GM12878 (cell line): ENCODE results near the gene AP2B1. TPM values are rescaled to one million over a fixed set of nuclear protein-coding genes. Genes with fewer than 3 reads are reported as not detected.

Experiments used
- ATAC-seq: fragments of 200-7000 bp; cut with Tn5 transposase; 3 replicates; pipeline ENCODE4 v1.9.1; 2020; ENCODE audit warnings: mild to moderate bottlenecking, moderate library complexity
- BruUV-seq: library from RNA; stranded (reverse); fragments of 400-500 nt; replicated peaks from 2 replicates; lab custom pipeline; 2021; lab: Mats Ljungman, UMichigan
- CTCF ChIA-PET: fragments of 300-600 bp; sonication (Branson Sonifier 250); formaldehyde crosslinking; extraction: SDS; loops from one replicate; lab custom pipeline; 2021; ENCODE audit warnings: inconsistent platforms; lab: Yijun Ruan, JAX
- POLR2A ChIA-PET: fragments of 350-600 bp; formaldehyde crosslinking; extraction: SDS; loops from one replicate; lab custom pipeline; 2021; ENCODE audit warnings: inconsistent platforms; lab: Charles Lee
- RAD21 ChIA-PET: fragments of 300-600 bp; sonication (Branson Sonifier 250); formaldehyde crosslinking; loops from one replicate; lab custom pipeline; 2023; ENCODE audit warnings: antibody characterized with exemption; ENCODE audit not compliant: unreplicated experiment; lab: Charles Lee
- SMC1A ChIA-PET: fragments of 300-600 bp; sonication (Branson Sonifier 250); formaldehyde crosslinking; loops from one replicate; lab custom pipeline; 2023; ENCODE audit not compliant: unreplicated experiment, uncharacterized antibody; lab: Charles Lee
- DNase-seq: peaks from one replicate; pipeline ENCODE4 v3.0.0-alpha.2; 2011; ENCODE audit warnings: low read depth, low spot score
- FAIRE-seq: peaks from 3 replicates; lab custom pipeline; 2011; peaks lifted over from hg19 to GRCh38; lab: Jason Lieb, UNC
- H2AFZ ChIP-seq: 2 replicates; pipeline ENCODE4 v1.6.0; 2011; ENCODE audit warnings: low read depth, low read length, control low read depth; ENCODE audit not compliant: control insufficient read depth
- H3K27ac ChIP-seq: 2 replicates; pipeline ENCODE4 v1.5.1; 2011; ENCODE audit warnings: control low read depth; ENCODE audit not compliant: control insufficient read depth, insufficient read depth
- H3K27me3 ChIP-seq, 2 experiments: replicated peaks in 1 of 2; 2 replicates each; pipeline versions ENCODE4 v1.6.0 to v1.6.1; 2011; ENCODE audit warnings: low read length in 1 of 2; ENCODE audit not compliant: control insufficient read depth in 2 of 2, insufficient read depth in 2 of 2
- H3K36me3 ChIP-seq, 2 experiments: 2 replicates each; pipeline ENCODE4 v1.5.1; 2011; ENCODE audit warnings: low read length in 1 of 2; ENCODE audit not compliant: control insufficient read depth in 2 of 2, insufficient read depth in 2 of 2
- H3K4me1 ChIP-seq: 2 replicates; pipeline ENCODE4 v1.6.1; 2011; ENCODE audit warnings: mild to moderate bottlenecking, low read length, moderate library complexity, mixed read lengths; ENCODE audit not compliant: control insufficient read depth, insufficient read depth
- H3K4me2 ChIP-seq: 2 replicates; pipeline ENCODE4 v1.6.0; 2011; ENCODE audit warnings: control low read depth; ENCODE audit not compliant: control insufficient read depth, insufficient read depth
- H3K4me3 ChIP-seq: fragments of 200-600 bp; sonication (generic); 2 replicates; pipeline ENCODE4 v1.5.1; 2016
- H3K79me2 ChIP-seq: 2 replicates; pipeline ENCODE4 v1.6.0; 2011; ENCODE audit warnings: low read length; ENCODE audit not compliant: control insufficient read depth, insufficient read depth
- H3K9ac ChIP-seq: 2 replicates; pipeline ENCODE4 v1.8.0; 2011; ENCODE audit warnings: low read length, control low read depth, mixed read lengths; ENCODE audit not compliant: control insufficient read depth, insufficient read depth
- H3K9me3 ChIP-seq: replicated peaks from 3 replicates; pipeline ENCODE4 v1.5.1; 2011; ENCODE audit warnings: mild to moderate bottlenecking, low read length; ENCODE audit not compliant: control insufficient read depth, insufficient read depth
- H4K20me1 ChIP-seq: 2 replicates; pipeline ENCODE4 v1.6.0; 2011; ENCODE audit not compliant: control insufficient read depth, insufficient read depth
- BHLHE40 ChIP-seq, 2 experiments: fragments of 450-650 bp in 1 of 2; IDR thresholded peaks; 2 replicates each; pipeline ENCODE4 v1.6.1; 2011 to 2017; ENCODE audit warnings: low read depth in 2 of 2, borderline replicate concordance in 1 of 2, improper control_type of control experiment in 1 of 2, low read length in 1 of 2, mild to moderate bottlenecking in 1 of 2
- CREB1 ChIP-seq: IDR thresholded peaks from 2 replicates; pipeline ENCODE4 v1.6.1; 2012; ENCODE audit warnings: low read depth, mild to moderate bottlenecking, inconsistent platforms
- NFYB ChIP-seq: IDR thresholded peaks from 2 replicates; pipeline ENCODE4 v1.6.1; 2011; ENCODE audit warnings: low read depth, mild to moderate bottlenecking, low read length, improper control_type of control experiment, moderate library complexity; ENCODE audit not compliant: insufficient read depth
- PBX3 ChIP-seq: IDR thresholded peaks from 2 replicates; pipeline ENCODE4 v1.6.1; 2011; ENCODE audit warnings: mild to moderate bottlenecking, low read depth, low read length, moderate library complexity; ENCODE audit not compliant: insufficient replicate concordance
- POLR2AphosphoS5 ChIP-seq: IDR thresholded peaks from 2 replicates; pipeline ENCODE4 v1.6.1; 2011; ENCODE audit warnings: mild to moderate bottlenecking, low read length, inconsistent platforms
- SPI1 ChIP-seq: IDR thresholded peaks from 2 replicates; pipeline ENCODE4 v1.6.1; 2011; ENCODE audit warnings: low read depth, mild to moderate bottlenecking, low read length, moderate library complexity, borderline replicate concordance; ENCODE audit not compliant: insufficient read depth
- SREBF2 ChIP-seq: IDR thresholded peaks from 2 replicates; pipeline ENCODE4 v1.6.1; 2012; ENCODE audit warnings: mild to moderate bottlenecking, low read length
- WGBS: methylation state at CpG from one replicate; pipeline ENCODE4 v1.1.6; 2016; ENCODE audit warnings: low lambda C conversion rate; ENCODE audit not compliant: insufficient replicate concordance, insufficient coverage; ENCODE audit errors: missing lambda C conversion rate; 5-methylcytosine and 5-hydroxymethylcytosine counted together
- in situ Hi-C: fragments of 300-500 bp; cut with MboI; formaldehyde crosslinking; loops from 9 replicates; pipeline ENCODE4 v1.14.3; 2018; ENCODE audit warnings: mixed read lengths
- intact Hi-C: fragments of 100-400 bp; cut with micrococcal nuclease; formaldehyde crosslinking; loops from one replicate; pipeline ENCODE4 v1.14.2; 2022; ENCODE audit not compliant: unreplicated experiment
- polyA plus RNA-seq, 11 experiments: library from polyadenylated mRNA; depleted of rRNA in 4 of 11; unstranded in 6 of 11; stranded (reverse) in 5 of 11; fragments of >200 nt; fragmentation: Nextera tagmentation in 4 of 11; fragmentation: Illumina TruSeq in 1 of 11; extraction: Ambion mirVana in 4 of 11; extraction: Trizol in 1 of 11; gene quantifications; 1 replicate in 1 of 11; 2 replicates in 10 of 11; pipeline versions ENCODE4 v1.2.1 to v1.2.3, GENCODE V29; 2011 to 2016; ENCODE audit warnings: inconsistent platforms in 2 of 11, missing spikeins in 2 of 11, low read depth in 1 of 11
- total RNA-seq, 4 experiments: library from RNA; depleted of rRNA in 3 of 4; stranded (reverse); fragments of >200 nt in 3 of 4; fragmentation: Illumina TruSeq in 1 of 4; extraction: Trizol in 1 of 4; gene quantifications; 2 replicates each; pipeline versions ENCODE4 v1.2.1 to v1.2.3, GENCODE V29; 2013 to 2021

The AP2B1 gene
- total and polyA plus RNA-seq, 10 of the 15 experiments (the other 5 are each of a cell fraction or from before 2014, with no cell fraction given), result 18.6 to 112 (median 53.9) TPM

- Histone ChIP-seq H3K79me2 (peaks cover 6% of the 10 kb centered on the region), H3K9me3 (no peaks in the 10 kb centered on the region), H3K4me2 (no peak overlapping the region), H3K36me3 (peaks cover 5 to 22% of the 10 kb centered on the region in 2 experiments), H4K20me1 (no peaks in the 10 kb centered on the region), H3K4me3 (no peak overlapping the region), H3K27ac (no peak overlapping the region), H3K4me1 (no peaks in the 10 kb centered on the region), H2AFZ (no peak overlapping the region), H3K9ac (no peak overlapping the region), H3K27me3 (no peaks in the 10 kb centered on the region)
- FAIRE-seq (no peak), ATAC-seq (no peak), DNase-seq (no peak)
- in situ Hi-C loops (no loop called here), intact Hi-C loops (no loop called here)
- CTCF ChIA-PET, result interaction anchor here (1.0 to 1.4 kb wide), 2 partner anchors 18 to 56 kb away, joined by 3 to 4 read pairs; no protein-coding TSS in a partner anchor
- TF ChIP-seq SPI1, result no peak
- no TSS peak for BruUV-seq
- POLR2A ChIA-PET, result interaction anchor here (1.0 kb wide), 1 partner anchor 1068 kb away, joined by 3 read pairs; no protein-coding TSS in a partner anchor
- RAD21 ChIA-PET, result no interaction called here
- SMC1A ChIA-PET, result interaction anchor here (1.0 kb wide), 2 partner anchors 8 to 17 kb away, joined by 3 read pairs; no protein-coding TSS in a partner anchor
- WGBS, result 98% methylated on average over 44 of the region's 54 CpGs
These were observed 9.6 kb downstream of the AP2B1 start for GRCh38 chr17:35596530-35597233.

DNA sequence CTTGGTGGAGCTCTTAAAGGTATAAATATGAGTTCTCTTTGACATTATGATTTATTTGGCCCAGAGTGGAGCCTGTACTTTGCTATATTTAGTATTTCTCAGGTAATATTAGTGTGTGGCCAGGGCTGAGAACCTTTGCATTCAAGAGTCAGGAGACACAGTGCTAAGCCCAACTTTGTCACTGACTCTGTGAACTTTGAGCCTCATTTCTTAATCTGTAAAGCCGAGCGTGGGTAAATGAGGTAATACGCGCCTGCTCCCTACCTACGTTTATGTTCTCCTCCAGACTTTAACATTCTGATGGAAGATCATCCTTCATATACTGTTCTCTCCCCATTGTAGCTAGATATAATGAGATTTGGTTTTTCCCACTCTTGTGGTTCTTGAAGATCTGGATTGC, 10.5 kb downstream of the AP2B1 start:
- Histone ChIP-seq H3K9ac (no peak overlapping the region), H3K36me3 (peaks cover 5 to 22% of the 10 kb centered on the region in 2 experiments), H3K4me2 (no peak overlapping the region), H3K9me3 (no peaks in the 10 kb centered on the region)
- in situ Hi-C loops, result no loop called here
- DNase-seq (no peak), FAIRE-seq (no peak)
- RAD21 ChIA-PET, result no interaction called here
- TF ChIP-seq BHLHE40 (IDR thresholded peaks at IDR 0.05; ENCODE audit: borderline replicate concordance in 1 of 2, low read depth in 2 of 2, low read length in 1 of 2) (no peak), SREBF2 (no peak), CREB1 (no peak), NFYB (no peak), POLR2AphosphoS5 (no peak), PBX3 (no peak)
- TF ChIP-seq, all 136 proteins: peak for 0
- CTCF ChIA-PET, result interaction anchor here (1.4 kb wide), 1 partner anchor 17 kb away, joined by 4 read pairs; no protein-coding TSS in a partner anchor
- intact Hi-C loops, result no loop called here
- SMC1A ChIA-PET, result interaction anchor here (0.5 to 1.4 kb wide), 4 partner anchors 9 to 370 kb away, joined by 3 read pairs; no protein-coding TSS in a partner anchor
- POLR2A ChIA-PET, result interaction anchor here (1.0 kb wide), 1 partner anchor 1069 kb away, joined by 3 read pairs; no protein-coding TSS in a partner anchor
- no peak for ATAC-seq
- BruUV-seq, result no TSS peak
- Histone ChIP-seq H3K27ac (no peak overlapping the region), H3K27me3 (no peaks in the 10 kb centered on the region), H2AFZ (no peak overlapping the region), H3K4me1 (no peaks in the 10 kb centered on the region), H3K4me3 (no peak overlapping the region), H4K20me1 (no peaks in the 10 kb centered on the region), H3K79me2 (peaks cover 2% of the 10 kb centered on the region)
- 80% methylated on average over 5 of the region's 5 CpGs for WGBS
